Stimulated activated naive B cell treated with anti-CD40 and anti-IgM and Interleukin-4, amounts not matched to agents 10 μg/mL and 1 μg/mL and 100 μg/mL, for 72 hours (primary cell): ENCODE results near the gene CHN1.
A peak's percentile ranks its signal among the peaks of the same experiment; 100 is the strongest.

Experiments
- ATAC-seq, 2 donors: fragments of 150-1000 bp; cut with Tn5 transposase; replicated peaks; 2 replicates each; pipeline ENCODE4 v1.10.0; 2021; ENCODE audit warnings: moderate library complexity in 1 of 2
- DNase-seq: peaks from one replicate; pipeline ENCODE4 v3.0.0; 2021
- H3K27ac Mint-ChIP-seq: one replicate; pipeline ENCODE4 v1.8.0; 2022; ENCODE audit warnings: mild to moderate bottlenecking, mixed read lengths
- H3K27me3 Mint-ChIP-seq, 2 donors: one replicate each; pipeline ENCODE4 v1.8.0; 2022; ENCODE audit warnings: mixed read lengths in 2 of 2
- H3K36me3 Mint-ChIP-seq, 2 donors: one replicate each; pipeline ENCODE4 v1.8.0; 2022; ENCODE audit warnings: mixed read lengths in 2 of 2, mild to moderate bottlenecking in 1 of 2
- H3K4me1 Mint-ChIP-seq, 2 donors: one replicate each; pipeline ENCODE4 v1.8.0; 2022; ENCODE audit warnings: mixed read lengths in 2 of 2, mild to moderate bottlenecking in 1 of 2
- H3K4me3 Mint-ChIP-seq, 2 donors: one replicate each; pipeline ENCODE4 v1.8.0; 2022; ENCODE audit warnings: mild to moderate bottlenecking in 2 of 2, mixed read lengths in 2 of 2, moderate library complexity in 1 of 2
- H3K9me3 Mint-ChIP-seq, 2 donors: one replicate each; pipeline ENCODE4 v1.8.0; 2022; ENCODE audit warnings: mixed read lengths in 2 of 2, mild to moderate bottlenecking in 1 of 2

Gene CHN1

DNA sequence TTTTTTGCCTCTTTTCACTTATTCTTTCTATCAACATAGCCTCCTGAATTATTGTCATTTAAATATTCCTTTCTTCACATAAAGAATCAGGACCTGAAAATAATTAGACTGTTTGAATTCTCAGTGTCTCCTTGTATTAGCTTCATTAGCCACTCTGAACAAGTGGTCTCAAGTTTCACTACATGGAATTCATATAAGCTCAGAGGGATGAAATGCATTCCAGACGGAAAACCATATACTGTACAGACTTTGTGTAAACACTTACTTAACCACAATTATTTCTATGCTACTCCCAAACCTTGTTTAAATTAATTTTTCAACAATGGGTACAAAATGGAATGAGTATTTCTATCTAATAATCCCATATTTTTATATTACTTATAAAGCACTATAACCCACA is 53.4 kb downstream of the CHN1 start:
- Mint-ChIP-seq H3K27ac (no peak overlapping the region), H3K4me3 (no peak overlapping the region), H3K9me3 (no peaks in the 10 kb centered on the region), H3K4me1 (no peaks in the 10 kb centered on the region), H3K27me3 (peaks cover 20 to 35% of the 10 kb centered on the region in 2 donors), H3K36me3 (no peaks in the 10 kb centered on the region)
- ATAC-seq, result no peak
- DNase-seq, result no peak

DNA sequence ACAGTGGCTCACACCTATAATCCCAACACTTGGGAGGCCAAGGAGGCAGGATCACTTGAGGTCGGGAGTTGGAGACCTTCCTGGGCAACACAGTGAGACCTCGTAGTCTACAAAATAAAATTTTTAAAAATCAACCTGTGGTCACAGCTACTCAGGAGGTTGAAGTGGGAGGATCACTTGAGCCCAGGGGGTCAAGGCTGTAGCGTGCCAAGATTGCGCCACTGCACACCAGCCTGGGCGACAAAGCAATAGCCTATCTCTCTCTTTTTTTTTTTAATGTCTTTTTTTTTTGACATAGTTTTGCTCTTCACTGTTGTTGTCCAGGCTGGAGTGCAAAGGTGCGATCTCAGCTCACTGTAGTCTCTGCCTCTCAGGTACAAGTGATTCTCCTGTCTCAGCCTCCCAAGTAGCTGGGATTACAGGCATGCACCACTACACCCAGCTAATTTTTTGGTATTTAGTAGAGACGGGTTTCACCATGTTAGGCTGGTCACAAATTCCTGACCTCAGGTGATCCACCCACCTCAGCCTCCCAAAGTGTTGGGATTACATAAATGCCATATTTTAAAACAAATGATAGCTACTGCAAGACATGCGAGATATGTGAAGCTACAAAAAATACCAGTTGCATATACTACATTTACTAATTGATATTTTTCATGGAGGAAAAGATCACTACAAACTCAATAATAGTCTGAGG is 55.0 kb downstream of the CHN1 start:
- H3K4me1 Mint-ChIP-seq, result no peaks in the 10 kb centered on the region
- peak overlapping the region; percentile 20 for H3K27ac Mint-ChIP-seq
- no peaks in the 10 kb centered on the region for H3K36me3 Mint-ChIP-seq
- DNase-seq (no peak), ATAC-seq (no peak)
- peaks cover 13 to 29% of the 10 kb centered on the region in 2 donors for H3K27me3 Mint-ChIP-seq
- H3K9me3 Mint-ChIP-seq, result no peaks in the 10 kb centered on the region
- H3K4me3 Mint-ChIP-seq, result no peak overlapping the region

- DNase-seq, result no peak
- Mint-ChIP-seq H3K4me1 (no peaks in the 10 kb centered on the region), H3K27me3 (peaks cover 0 to 12% of the 10 kb centered on the region in 2 donors), H3K27ac (no peak overlapping the region), H3K9me3 (no peaks in the 10 kb centered on the region), H3K36me3 (no peaks in the 10 kb centered on the region), H3K4me3 (no peak overlapping the region)
- ATAC-seq, result no peak
These were observed 59.5 kb downstream of the CHN1 start for GRCh38 chr2:174945601-174946260.

- Mint-ChIP-seq H3K36me3 (no peaks in the 10 kb centered on the region), H3K4me1 (no peaks in the 10 kb centered on the region), H3K27me3 (peaks cover 4 to 12% of the 10 kb centered on the region in 2 donors), H3K9me3 (no peaks in the 10 kb centered on the region), H3K4me3 (no peak overlapping the region), H3K27ac (no peak overlapping the region)
- ATAC-seq, result no peak
- DNase-seq, result no peak
These were observed 66.1 kb downstream of the CHN1 start for GRCh38 chr2:174939046-174939445.

DNA sequence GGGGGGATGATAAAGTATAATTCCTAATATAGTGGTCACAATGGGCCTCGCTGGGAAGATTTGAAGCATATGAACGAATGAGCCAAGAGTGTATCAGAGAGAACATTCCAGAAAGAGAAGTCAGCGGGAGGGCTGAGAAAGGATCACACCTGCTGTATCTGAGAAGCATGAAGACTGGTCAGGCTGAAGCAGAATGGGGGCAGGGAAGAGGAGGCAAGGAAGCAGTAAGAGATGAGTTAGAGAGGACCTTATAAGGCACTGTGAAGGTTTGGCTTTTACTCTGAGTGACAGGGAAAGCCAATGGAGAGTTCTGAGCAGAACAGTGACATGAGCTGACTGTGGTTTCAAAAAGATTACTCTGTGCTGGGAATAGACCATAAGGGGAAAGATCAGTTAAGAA is 73.5 kb downstream of the CHN1 start:
- H3K9me3 Mint-ChIP-seq, result no peaks in the 10 kb centered on the region
- H3K27ac Mint-ChIP-seq, result no peak overlapping the region
- ATAC-seq (no peak), DNase-seq (no peak)
- H3K36me3 Mint-ChIP-seq, result no peaks in the 10 kb centered on the region
- H3K4me1 Mint-ChIP-seq, result no peaks in the 10 kb centered on the region
- H3K4me3 Mint-ChIP-seq, result no peak overlapping the region
- peaks cover 4 to 5% of the 10 kb centered on the region in 2 donors for H3K27me3 Mint-ChIP-seq

DNA sequence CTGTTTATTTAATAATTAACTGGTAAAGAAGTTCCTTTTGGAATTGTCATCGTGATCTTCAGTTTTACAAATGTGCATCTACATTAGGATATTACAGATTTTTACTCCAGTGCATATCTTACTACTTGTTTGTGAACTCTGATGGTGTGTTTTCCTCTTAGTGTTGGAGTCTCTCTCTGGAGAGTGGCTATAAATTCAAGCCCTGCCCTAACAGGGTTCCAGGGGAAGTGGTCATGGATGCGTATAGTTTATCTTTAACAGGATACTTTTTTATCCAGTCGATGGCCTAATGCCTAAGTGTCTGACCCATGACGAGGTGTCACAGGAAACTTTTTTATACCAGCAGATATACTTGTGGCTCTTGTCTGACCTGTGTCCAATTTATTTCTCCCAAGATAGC is 75.4 kb downstream of the CHN1 start:
- no peak for ATAC-seq
- DNase-seq, result no peak
- H3K4me1 Mint-ChIP-seq, result no peaks in the 10 kb centered on the region
- no peak overlapping the region for H3K27ac Mint-ChIP-seq
- no peak overlapping the region for H3K4me3 Mint-ChIP-seq
- H3K27me3 Mint-ChIP-seq, result peaks cover 4 to 5% of the 10 kb centered on the region in 2 donors
- no peaks in the 10 kb centered on the region for H3K9me3 Mint-ChIP-seq
- no peaks in the 10 kb centered on the region for H3K36me3 Mint-ChIP-seq

DNA sequence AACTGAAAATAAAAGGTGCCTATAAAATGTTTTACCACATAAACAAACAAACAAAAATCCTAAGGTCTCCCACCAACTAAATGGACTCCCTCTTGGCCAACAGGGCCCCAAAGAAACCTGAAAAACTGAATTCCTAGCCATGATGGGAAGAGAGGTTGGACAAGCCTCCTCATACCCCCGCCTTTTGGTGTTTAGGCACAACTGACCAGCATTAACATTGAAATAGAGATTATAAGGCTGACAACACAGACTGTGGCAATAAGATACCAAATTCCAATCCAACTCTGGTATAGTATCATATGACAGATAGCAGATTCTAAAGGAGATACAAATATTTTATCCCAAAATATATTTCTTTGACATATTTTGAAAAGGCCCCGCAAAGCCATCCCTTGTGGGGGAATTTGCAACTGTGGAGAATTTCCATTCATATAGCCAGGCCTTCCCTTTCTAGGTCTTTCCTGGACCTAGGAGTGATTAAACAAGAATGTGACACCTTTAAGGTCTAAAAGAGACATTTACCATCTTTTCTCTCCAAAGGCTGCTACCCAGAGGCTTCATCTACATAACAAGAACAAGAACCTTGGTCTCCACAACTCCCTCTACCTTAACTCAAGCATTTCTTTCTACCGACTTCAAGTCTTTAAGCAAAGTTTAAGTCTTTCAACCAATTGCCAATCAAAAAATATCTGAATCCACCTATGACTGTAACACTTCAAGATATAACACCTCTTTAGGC is 80.0 kb downstream of the CHN1 start:
- H3K27me3 Mint-ChIP-seq, result peaks cover 3 to 4% of the 10 kb centered on the region in 2 donors
- no peak for ATAC-seq
- no peak overlapping the region for H3K4me3 Mint-ChIP-seq
- no peaks in the 10 kb centered on the region for H3K4me1 Mint-ChIP-seq
- H3K27ac Mint-ChIP-seq, result no peak overlapping the region
- H3K9me3 Mint-ChIP-seq, result peaks cover 0 to 6% of the 10 kb centered on the region in 2 donors
- no peak for DNase-seq
- peaks cover 0 to 2% of the 10 kb centered on the region in 2 donors for H3K36me3 Mint-ChIP-seq

- Mint-ChIP-seq H3K9me3 (peaks cover 0 to 6% of the 10 kb centered on the region in 2 donors), H3K27me3 (no peaks in the 10 kb centered on the region), H3K4me1 (no peaks in the 10 kb centered on the region), H3K27ac (no peak overlapping the region), H3K36me3 (peaks cover 0 to 2% of the 10 kb centered on the region in 2 donors), H3K4me3 (no peak overlapping the region)
- DNase-seq, result no peak
- ATAC-seq, result no peak
These were observed 81.0 kb downstream of the CHN1 start for GRCh38 chr2:174924061-174924693.

DNA sequence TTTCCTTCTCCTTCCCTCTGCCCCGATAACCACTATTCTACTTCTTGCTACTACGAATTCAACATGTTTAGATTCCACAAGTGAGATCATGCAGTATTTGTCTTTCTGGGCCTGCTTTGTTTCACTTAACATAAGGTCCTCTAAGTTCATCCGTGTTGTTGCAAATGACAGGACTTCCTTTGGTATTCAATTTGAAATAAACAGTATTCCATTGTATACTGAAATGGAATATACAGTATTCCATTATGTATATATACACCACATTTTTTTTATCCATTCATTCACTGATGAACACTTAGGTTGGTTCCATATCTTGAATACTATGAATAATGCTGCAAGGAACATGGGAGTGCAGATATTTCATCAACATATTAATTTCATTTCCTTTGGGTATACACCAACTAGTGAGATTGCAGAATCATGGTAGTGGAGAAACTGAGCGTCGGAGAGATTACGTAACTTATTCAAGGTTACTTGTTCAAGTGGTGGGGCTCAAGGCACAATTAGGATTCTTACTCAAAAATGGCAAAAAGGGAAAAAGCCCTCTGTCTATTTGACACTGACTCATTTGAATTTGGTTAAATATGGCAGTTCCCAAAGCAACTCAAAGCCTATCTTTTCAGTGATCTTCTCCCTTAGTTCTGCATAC is 85.1 kb downstream of the CHN1 start:
- no peaks in the 10 kb centered on the region for H3K4me1 Mint-ChIP-seq

GRCh38 chr2:174918886-174919526 is 86.2 kb downstream of the CHN1 start:
- no peaks in the 10 kb centered on the region for H3K4me1 Mint-ChIP-seq
- peaks cover 0 to 2% of the 10 kb centered on the region in 2 donors for H3K36me3 Mint-ChIP-seq
- H3K4me3 Mint-ChIP-seq, result no peak overlapping the region
- H3K27me3 Mint-ChIP-seq, result peaks cover 0 to 14% of the 10 kb centered on the region in 2 donors
- ATAC-seq (no peak), DNase-seq (no peak)
- H3K9me3 Mint-ChIP-seq, result peaks cover 0 to 4% of the 10 kb centered on the region in 2 donors
- H3K27ac Mint-ChIP-seq, result no peak overlapping the region

More for the DNA sequence above, 85.1 kb downstream of the CHN1 start:
- DNase-seq (no peak), ATAC-seq (no peak)
- peaks cover 0 to 8% of the 10 kb centered on the region in 2 donors for H3K27me3 Mint-ChIP-seq
- no peak overlapping the region for H3K4me3 Mint-ChIP-seq
- H3K9me3 Mint-ChIP-seq, result peaks cover 0 to 6% of the 10 kb centered on the region in 2 donors
- H3K27ac Mint-ChIP-seq, result no peak overlapping the region
- H3K36me3 Mint-ChIP-seq, result peaks cover 0 to 2% of the 10 kb centered on the region in 2 donors

GRCh38 chr2:174916270-174916930 is 88.8 kb downstream of the CHN1 start:
- no peaks in the 10 kb centered on the region for H3K36me3 Mint-ChIP-seq
- H3K4me1 Mint-ChIP-seq, result no peaks in the 10 kb centered on the region
- H3K27ac Mint-ChIP-seq, result no peak overlapping the region
- DNase-seq, result no peak
- ATAC-seq, result no peak
- H3K9me3 Mint-ChIP-seq, result peaks cover 0 to under 1% of the 10 kb centered on the region in 2 donors
- no peak overlapping the region for H3K4me3 Mint-ChIP-seq
- peaks cover 0 to 14% of the 10 kb centered on the region in 2 donors for H3K27me3 Mint-ChIP-seq

GRCh38 chr2:174914853-174915760 is 90.1 kb downstream of the CHN1 start:
- no peak overlapping the region for H3K27ac Mint-ChIP-seq
- H3K4me1 Mint-ChIP-seq, result no peaks in the 10 kb centered on the region
- no peaks in the 10 kb centered on the region for H3K36me3 Mint-ChIP-seq
- H3K27me3 Mint-ChIP-seq, result peaks cover 0 to 14% of the 10 kb centered on the region in 2 donors
- ATAC-seq (no peak), DNase-seq (no peak)
- no peaks in the 10 kb centered on the region for H3K9me3 Mint-ChIP-seq
- no peak overlapping the region for H3K4me3 Mint-ChIP-seq
